ENCODE measurements around the gene INPPL1. TPM values are rescaled to one million over a fixed set of nuclear protein-coding genes. Genes with fewer than 3 reads are reported as not detected.
A peak's percentile ranks its signal among the peaks of the same experiment; 100 is the strongest.

The INPPL1 gene
- total and polyA plus RNA-seq, 2 donors from 2014 or later = 39.9 to 120 TPM

DNA sequence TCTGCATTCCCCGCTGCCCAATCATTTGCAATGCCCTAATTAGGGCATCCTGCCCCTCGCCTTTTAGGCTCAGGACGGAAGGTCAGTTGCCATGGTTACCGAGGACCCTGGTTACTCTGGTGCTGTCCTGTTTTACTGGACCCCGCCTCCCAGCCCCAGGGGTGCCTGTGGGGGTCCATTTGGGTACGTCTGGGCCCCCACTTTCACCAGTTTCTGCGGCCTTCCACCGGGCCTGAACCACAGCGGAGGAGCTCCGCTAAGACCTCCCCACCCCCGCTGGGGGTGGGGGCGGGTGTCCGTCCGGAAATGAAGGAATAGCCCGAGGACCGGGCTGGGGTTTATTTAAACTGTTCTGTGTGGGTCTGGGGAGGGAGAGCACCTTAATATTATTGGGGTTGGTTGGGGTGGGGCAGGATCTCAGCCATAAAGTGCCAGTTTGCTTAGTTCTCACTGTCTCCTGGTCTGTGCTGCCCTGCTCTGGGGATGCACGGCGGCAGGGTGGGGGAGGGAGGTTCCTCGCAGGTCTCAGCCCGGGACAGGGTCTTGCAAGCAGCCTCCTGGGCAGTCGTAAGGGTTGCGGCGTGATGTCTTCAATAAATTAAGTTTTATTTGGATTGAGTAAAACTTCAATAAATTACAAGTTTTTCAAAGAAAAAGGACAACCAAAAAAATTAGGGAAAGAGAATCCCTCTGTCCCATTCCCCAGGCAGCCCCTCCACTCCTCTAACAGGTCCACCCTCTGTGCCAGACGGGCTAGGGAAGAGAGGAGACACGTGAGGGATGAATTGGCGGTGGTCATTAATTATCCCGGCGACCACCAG is 14.1 kb downstream of the INPPL1 start:
- no peak overlapping the region for H3K27ac ChIP-seq (ENCODE audit: low read depth in 2 of 2, low read length in 2 of 2)
- peaks cover 0 to 15% (median 4%) of the 10 kb centered on the region in 3 donors for H3K4me1 ChIP-seq (ENCODE audit: control insufficient read depth in 2 of 3, insufficient read depth in 2 of 3, low read depth in 1 of 3, low read length in 3 of 3)
- FAIRE-seq (no peak), DNase-seq (peak in 2 of 5 donors; percentile 24 to 76)
- no peak overlapping the region for H3K4me3 ChIP-seq (ENCODE audit: low read length in 3 of 3)
- peaks cover 22% of the 10 kb centered on the region for H3K27me3 ChIP-seq (ENCODE audit: control insufficient read depth, insufficient read depth, low read length)
- H3K9ac ChIP-seq (ENCODE audit: low read length in 3 of 3) = no peak overlapping the region
- intact Hi-C loops (cut with DNase I) = no loop called here
- peaks cover 2 to 29% (median 17%) of the 10 kb centered on the region in 3 donors for H3K36me3 ChIP-seq (ENCODE audit: control insufficient read depth in 2 of 3, insufficient read depth in 3 of 3, low read length in 3 of 3)
- TF ChIP-seq, protein P1, sequence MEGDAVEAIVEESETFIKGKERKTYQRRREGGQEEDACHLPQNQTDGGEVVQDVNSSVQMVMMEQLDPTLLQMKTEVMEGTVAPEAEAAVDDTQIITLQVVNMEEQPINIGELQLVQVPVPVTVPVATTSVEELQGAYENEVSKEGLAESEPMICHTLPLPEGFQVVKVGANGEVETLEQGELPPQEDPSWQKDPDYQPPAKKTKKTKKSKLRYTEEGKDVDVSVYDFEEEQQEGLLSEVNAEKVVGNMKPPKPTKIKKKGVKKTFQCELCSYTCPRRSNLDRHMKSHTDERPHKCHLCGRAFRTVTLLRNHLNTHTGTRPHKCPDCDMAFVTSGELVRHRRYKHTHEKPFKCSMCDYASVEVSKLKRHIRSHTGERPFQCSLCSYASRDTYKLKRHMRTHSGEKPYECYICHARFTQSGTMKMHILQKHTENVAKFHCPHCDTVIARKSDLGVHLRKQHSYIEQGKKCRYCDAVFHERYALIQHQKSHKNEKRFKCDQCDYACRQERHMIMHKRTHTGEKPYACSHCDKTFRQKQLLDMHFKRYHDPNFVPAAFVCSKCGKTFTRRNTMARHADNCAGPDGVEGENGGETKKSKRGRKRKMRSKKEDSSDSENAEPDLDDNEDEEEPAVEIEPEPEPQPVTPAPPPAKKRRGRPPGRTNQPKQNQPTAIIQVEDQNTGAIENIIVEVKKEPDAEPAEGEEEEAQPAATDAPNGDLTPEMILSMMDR (IDR thresholded peaks at IDR 0.05; ENCODE audit: borderline replicate concordance, extremely low read depth, insufficient read depth) = no peak
- H3K9me3 ChIP-seq (ENCODE audit: control insufficient read depth in 2 of 3, insufficient read depth in 1 of 3, low read length in 3 of 3) = no peaks in the 10 kb centered on the region

DNA sequence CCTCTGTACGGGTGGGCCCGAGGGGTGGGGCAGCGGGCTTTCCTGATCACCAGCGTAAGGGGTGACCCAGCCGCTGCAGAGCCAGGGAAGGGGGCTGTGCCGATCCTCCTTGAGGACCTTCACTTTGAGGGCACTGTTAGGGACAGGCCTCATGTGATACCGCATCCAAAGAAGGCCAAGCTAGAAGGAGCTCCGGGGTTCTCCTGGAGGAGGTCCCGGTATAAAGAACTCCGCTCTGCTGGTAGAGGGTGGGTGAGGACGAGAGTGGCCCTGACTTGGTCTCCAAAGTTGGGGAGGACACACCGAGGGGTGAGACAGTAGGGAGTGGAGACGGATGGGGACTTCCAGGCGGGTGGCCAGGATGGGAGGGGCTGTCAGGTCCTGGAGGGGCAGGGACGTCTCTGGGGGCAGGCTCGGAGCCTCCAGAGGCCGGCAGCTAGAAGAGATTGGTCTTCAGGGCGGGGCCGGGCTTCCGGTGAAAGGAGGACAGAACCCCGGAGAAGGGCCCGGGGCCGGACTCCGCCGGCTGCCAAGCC is 14.8 kb downstream of the INPPL1 start:
- FAIRE-seq (no peak), DNase-seq (peak in 4 of 5 donors; percentile 45 to 91 (median 66))
- H3K36me3 ChIP-seq (ENCODE audit: control insufficient read depth in 2 of 3, insufficient read depth in 3 of 3, low read length in 3 of 3) = peaks cover 0 to 23% (median 11%) of the 10 kb centered on the region in 3 donors
- H3K27ac ChIP-seq (ENCODE audit: low read depth in 2 of 2, low read length in 2 of 2) = no peak overlapping the region
- peaks cover 22% of the 10 kb centered on the region for H3K27me3 ChIP-seq (ENCODE audit: control insufficient read depth, insufficient read depth, low read length)
- intact Hi-C loops (cut with DNase I) = no loop called here
- H3K4me1 ChIP-seq (ENCODE audit: control insufficient read depth in 2 of 3, insufficient read depth in 2 of 3, low read depth in 1 of 3, low read length in 3 of 3) = peaks cover 0 to 15% (median 4%) of the 10 kb centered on the region in 3 donors
- TF ChIP-seq, protein P1 (IDR thresholded peaks at IDR 0.05; ENCODE audit: borderline replicate concordance, extremely low read depth, insufficient read depth) = no peak
- no peak overlapping the region for H3K4me3 ChIP-seq (ENCODE audit: low read length in 3 of 3)
- H3K9ac ChIP-seq (ENCODE audit: low read length in 3 of 3) = peak overlapping the region in 1 of 3 donors; percentile 19
- no peaks in the 10 kb centered on the region for H3K9me3 ChIP-seq (ENCODE audit: control insufficient read depth in 2 of 3, insufficient read depth in 1 of 3, low read length in 3 of 3)

GRCh38 chr11:72239849-72240460 is 15.4 kb downstream of the INPPL1 start:
- Histone ChIP-seq H3K27ac (ENCODE audit: low read depth in 2 of 2, low read length in 2 of 2) (no peak overlapping the region), H3K4me1 (ENCODE audit: control insufficient read depth in 2 of 3, insufficient read depth in 2 of 3, low read depth in 1 of 3, low read length in 3 of 3) (peaks cover 0 to 15% (median 4%) of the 10 kb centered on the region in 3 donors), H3K9ac (ENCODE audit: low read length in 3 of 3) (peak overlapping the region in 1 of 3 donors; percentile 5), H3K36me3 (ENCODE audit: control insufficient read depth in 2 of 3, insufficient read depth in 3 of 3, low read length in 3 of 3) (peaks cover 0 to 18% (median 8%) of the 10 kb centered on the region in 3 donors), H3K27me3 (ENCODE audit: control insufficient read depth, insufficient read depth, low read length) (peaks cover 28% of the 10 kb centered on the region), H3K9me3 (ENCODE audit: control insufficient read depth in 2 of 3, insufficient read depth in 1 of 3, low read length in 3 of 3) (no peaks in the 10 kb centered on the region), H3K4me3 (ENCODE audit: low read length in 3 of 3) (peak overlapping the region in 1 of 3 donors; percentile 37)
- TF ChIP-seq, protein P1 (IDR thresholded peaks at IDR 0.05; ENCODE audit: borderline replicate concordance, extremely low read depth, insufficient read depth) = peak; percentile 4
- FAIRE-seq = no peak
- intact Hi-C loops (cut with DNase I) = no loop called here
- peak in 4 of 5 donors; percentile 28 to 71 (median 57) for DNase-seq

Measured in kidney (tissue), 14 donors.